GM19467 (cell line): ENCODE measurements around the gene DUSP21.
"Not testable (repeated sequence)": the region's sequence is repeated elsewhere in the genome, so short reads cannot be mapped to it uniquely, and the experiment has no call there.

Source experiments
- ATAC-seq: cut with Tn5 transposase; IDR thresholded peaks from one replicate; pipeline ENCODE4 v1.9.1; 2021; ENCODE audit warnings: mild to moderate bottlenecking, moderate library complexity; ENCODE audit not compliant: unreplicated experiment

DUSP21 gene

DNA sequence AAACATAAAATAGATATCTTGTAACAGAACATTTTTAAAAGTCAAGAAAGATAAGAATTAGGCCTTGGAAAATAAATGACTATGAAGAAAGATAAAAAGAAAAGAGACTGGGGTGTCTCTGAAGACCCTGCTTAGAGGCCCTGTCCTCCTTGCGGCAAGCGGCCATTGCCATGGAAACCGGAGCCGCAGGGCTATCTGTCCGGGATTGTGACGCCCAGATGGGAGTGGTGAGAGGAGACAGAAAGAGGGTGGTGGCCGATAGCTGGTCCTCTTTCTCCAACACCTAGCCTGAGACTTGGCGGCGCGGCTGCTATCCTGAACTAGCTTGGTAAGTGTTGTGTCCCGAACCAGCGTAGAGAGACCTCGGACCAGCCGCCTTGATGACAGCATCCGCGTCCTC is at the start of gene DUSP21:
DUSP21 (plus strand) TSS at position 269 of the 400 bp plus-strand sequence; CDS start at position 381, 112 bp downstream.
- no peak for ATAC-seq

DNA sequence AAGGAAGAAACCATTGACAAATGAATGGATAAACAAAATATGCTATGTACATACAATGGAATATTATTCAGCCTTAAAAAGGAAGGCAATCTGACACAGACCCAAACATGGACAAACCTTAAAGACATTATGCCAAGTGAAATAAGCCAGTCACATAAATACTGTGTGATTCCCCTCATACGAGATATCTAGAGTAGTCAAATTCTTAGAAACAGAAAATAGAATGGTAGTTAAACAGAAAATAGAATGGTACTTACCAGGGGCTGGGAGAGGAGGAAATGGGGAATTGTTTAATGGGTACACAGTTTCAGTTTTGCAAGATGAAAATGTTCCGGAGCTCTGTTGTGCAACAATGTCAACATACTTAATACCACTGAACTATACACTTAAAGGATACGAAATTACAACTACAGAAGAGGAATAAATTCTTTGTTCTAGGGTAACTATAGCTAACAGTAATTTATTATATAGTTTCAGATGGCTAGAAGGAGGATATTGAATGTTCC is 47.8 kb upstream of the DUSP21 start:
- no peak for ATAC-seq

DNA sequence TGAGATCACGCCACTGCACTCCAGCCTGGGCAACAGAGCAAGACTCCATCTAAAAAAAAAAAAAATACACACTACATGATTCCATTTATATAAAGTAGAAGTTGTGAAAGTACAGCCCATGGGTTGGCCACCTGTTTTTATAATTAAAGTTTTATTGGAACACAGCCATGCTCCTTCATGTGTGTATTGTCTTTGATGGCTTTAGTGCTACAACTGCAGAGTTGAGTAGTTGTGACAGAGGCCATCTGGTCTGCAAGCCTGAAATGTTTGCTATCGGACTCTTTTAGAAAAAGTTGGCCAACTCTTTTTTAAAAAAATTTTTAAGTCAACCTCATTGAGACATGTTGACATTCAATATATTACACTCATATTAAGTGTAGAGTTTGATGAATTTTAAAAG is 41.2 kb upstream of the DUSP21 start:
- ATAC-seq = no peak

DNA sequence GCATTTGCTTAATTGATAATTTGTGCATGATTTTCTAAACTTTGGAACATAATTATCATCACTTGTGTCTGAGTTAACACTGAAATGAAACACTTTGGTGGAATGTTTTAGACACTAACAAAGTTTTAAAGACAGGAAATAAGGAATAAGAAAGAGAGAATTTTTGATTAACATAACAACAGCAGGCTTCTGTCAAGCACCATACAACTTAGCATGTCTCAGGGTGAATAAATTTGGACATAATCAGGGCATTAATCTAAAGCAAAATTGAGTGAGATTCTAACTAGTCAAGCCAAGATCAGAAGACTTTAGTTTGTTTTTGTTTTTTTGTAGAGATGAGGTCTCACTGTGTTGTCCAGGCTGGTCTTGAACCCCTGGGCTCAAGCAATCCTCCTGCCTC is 28.1 kb upstream of the DUSP21 start:
- ATAC-seq = no peak

DNA sequence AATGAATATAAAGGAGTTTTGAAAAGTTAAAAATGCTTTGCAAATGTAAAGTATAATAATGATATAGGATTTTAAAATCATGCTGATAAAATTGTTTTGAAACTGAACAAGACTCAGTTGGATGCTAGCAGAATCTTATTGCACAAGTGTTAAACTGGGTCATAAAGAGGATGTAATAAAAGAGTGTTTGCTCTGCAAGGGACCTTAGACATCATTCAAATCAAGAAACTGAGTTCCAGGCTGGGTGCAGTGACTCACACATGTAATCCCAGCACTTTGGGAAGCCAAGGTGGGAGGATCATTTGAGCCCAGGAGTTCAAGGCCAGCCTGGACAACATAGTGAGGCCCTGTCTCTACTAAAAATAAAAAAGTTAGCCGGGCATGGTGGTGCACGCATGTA is 27.5 kb upstream of the DUSP21 start:
- ATAC-seq = no peak

DNA sequence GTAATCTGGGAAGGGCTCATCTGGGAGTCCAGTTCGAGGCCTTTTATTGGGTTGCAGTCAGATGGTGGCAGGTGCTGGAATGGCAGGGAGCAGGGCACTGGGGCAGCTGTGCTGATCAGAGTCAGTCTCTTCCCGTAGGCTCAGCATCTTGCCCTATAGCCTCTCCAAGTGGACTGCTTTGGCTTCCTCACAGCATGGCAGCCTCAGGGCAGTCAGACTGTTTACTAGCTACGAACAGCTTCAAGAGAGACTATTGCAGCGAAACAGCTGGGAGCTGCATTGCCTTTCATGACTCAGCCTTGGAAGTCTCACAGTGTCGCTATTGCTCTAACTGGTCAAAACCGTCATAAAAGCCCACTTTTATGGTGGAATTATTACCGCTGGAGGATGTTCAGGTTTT is 26.8 kb upstream of the DUSP21 start:
- ATAC-seq = no peak

DNA sequence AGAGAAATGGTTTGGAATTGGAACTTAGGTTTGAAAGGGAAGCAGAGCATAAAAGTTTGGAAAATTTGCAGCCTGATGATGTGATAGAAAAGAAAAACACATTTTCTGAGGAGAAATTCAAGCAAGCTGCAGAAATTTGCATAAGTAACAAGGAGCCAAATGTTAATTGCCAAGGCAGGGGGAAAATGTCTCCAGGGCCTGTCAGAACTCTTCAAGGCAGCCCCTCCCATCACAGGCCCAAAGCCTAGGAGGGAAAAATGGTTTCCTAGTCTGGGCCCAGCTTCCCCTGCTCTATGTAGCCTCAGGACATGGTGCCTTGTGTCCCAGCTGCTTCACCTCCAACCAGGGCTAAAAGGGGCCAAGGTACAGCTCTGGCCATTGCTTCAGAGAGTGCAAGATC is 21.2 kb upstream of the DUSP21 start:
- no peak for ATAC-seq

DNA sequence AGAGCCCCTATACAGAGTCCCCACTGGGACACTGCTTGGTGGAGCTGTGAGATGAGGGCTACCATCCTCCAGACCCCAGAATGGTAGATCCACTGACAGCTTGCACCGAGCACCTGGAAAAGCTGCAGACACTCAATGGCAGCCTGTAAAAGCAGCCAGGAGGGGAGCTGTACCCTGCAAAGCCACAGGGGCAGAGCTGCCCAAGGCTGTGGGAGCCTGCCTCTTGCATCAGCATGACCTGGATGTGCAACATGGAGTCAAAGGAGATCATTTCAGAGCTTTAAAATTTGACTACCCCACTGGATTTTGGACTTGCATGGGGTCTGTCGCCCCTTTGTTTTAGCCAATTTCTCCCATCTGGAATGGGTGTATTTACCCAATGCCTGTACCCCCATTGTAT is 20.6 kb upstream of the DUSP21 start:
- not testable (repeated sequence) for ATAC-seq

DNA sequence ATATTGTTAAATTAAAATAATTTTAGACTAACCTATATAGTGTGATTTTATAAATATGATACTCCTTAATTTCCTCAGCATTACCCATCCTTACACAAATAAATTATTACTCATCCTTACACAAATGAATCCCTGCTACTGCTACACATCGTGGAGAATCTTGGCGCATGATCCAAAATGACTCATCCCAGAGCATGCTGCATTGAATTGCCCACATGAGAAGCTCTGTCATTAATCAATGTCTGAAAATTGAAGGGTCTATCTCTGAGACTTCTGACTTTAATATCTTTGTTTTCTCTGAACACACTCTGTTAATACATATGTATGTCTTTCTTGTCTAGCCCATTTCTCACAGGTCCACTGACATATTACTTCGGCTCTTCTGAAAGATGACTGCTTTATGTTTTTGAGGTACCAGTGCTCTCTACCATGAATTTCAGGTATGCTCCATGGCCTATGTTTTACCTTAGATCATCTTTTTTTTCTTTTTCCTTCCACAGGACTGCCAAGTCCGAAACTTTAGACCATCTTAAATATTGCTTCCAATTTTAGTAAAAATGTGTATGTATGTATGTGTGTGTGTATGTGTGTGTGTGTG is 15.7 kb upstream of the DUSP21 start:
- no peak for ATAC-seq

DNA sequence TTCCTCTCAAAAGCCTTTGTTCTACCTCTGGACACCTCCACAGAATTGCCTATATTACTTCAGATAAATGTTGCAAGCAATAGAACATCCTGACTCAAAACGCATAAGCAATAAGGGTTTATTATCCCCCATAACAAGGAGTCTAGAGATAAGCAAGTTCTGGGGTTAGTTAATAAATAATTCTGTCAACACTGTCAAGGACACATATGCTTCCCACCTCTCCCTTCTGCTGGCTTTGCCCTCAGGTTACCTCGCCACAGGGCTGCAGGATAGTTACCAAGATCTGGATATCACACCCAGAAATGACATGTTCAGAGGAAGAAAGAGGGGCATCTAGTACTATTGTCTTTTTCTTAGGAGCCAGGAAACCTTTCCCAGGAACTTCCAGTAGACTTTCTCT is 14.0 kb upstream of the DUSP21 start:
- ATAC-seq = no peak

DNA sequence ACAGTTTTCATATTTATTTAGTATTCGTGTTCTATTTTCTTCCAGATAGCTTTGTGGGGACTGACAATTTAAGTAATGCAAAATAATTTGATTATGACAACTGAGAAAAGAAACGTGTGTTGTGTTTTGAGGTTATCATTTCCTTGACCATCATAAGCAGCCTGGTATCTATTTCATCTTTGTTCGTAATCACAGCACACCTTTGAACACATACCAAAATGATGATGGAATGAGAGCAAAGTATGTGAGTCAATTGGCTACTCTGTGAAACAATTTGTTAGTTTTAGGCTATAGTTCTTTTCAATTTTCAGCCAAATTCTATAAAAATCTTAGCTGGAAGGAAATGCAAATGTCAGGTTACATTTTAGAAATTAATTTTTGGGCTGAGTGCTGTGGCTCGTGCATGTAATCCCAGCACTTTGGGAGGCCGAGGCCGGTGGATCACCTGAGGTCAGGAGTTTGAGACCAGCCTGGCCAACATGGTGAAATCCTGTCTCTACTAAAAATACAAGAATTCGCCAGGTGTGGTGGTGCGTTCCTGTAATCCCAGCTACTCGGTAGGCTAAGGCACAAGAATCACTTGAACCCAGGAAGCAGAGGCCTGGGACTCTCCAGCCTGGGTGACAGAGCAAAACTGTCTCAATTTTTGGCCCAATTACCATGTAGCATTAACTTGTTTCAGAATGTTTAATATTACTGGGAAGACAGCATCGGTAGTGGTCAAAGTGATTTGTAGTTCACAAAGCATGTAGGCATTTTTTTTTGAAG is 1.1 kb upstream of the DUSP21 start:
- ATAC-seq = no peak

DNA sequence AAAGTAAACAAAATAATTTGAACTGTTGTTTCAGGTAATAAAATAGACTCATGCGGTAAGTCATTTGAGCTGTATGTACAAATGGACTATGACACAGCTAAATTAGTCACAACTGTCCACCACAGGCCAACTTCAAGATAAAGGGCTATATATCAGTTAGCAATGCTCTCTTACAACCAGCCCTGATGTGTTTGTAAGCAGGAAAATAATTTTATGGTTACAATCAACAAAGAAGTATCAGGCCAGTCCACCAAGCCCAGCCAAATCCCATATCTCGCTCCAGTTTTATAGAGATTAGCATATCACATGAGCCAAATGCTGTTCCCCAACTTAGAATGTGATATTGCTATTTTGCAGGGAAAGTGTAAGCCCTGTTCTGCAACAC is 511 bp upstream of the DUSP21 start:
- ATAC-seq = no peak

DNA sequence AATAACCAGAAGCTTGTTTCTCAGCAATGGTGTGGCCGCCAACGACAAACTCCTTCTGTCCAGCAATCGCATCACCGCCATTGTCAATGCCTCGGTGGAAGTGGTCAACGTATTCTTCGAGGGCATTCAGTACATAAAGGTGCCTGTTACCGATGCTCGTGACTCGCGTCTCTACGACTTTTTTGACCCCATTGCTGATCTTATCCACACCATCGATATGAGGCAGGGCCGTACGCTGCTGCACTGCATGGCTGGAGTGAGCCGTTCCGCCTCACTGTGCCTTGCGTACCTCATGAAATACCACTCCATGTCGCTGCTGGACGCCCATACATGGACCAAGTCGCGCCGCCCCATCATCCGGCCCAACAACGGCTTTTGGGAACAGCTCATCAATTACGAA is 383 bp downstream of the DUSP21 start:
- no peak for ATAC-seq

DNA sequence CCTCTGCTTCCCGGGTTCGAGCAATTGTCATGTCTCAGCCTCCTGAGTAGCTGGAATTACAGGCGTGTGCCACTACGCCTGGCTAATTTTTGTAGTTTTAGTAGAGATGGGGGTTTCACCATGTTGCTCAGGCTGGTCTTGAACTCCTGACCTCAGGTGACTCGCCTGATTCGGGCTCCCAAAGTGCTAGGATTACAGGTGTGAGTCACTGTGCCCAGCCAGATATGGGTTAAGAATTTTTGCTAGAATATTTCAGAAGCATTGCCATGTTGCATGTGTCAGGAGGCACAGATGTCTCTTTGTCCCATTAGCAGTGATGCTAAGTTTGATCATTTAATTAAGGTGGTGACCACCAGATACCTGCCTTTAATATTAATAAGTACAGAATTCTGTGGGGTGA is 7.1 kb downstream of the DUSP21 start:
- not testable (repeated sequence) for ATAC-seq

DNA sequence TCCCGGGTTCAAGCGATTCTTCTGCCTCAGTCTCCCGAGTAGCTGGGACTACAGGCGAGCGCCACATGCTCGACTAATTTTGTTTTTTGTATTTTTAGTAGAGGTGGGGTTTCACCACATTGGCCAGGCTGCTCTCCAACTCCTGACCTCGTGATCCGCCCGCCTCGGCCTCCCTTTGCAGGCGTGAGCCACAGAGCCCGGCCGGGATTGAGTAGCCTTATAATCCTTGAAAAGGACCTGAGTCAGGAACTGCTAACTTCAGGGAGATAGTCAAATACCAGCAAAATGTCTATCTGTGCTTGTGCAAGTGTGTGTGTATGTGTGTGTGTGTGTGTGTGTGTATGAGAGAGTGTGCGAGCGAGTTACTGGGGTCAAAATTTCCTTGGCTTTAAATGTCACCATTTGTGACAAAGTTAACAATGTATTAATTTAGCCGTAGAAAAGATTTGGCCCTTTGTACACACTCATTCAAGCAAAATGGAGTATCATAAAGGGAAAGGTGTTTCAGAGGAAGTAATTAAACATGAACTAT is 27.4 kb downstream of the DUSP21 start:
- ATAC-seq = no peak

DNA sequence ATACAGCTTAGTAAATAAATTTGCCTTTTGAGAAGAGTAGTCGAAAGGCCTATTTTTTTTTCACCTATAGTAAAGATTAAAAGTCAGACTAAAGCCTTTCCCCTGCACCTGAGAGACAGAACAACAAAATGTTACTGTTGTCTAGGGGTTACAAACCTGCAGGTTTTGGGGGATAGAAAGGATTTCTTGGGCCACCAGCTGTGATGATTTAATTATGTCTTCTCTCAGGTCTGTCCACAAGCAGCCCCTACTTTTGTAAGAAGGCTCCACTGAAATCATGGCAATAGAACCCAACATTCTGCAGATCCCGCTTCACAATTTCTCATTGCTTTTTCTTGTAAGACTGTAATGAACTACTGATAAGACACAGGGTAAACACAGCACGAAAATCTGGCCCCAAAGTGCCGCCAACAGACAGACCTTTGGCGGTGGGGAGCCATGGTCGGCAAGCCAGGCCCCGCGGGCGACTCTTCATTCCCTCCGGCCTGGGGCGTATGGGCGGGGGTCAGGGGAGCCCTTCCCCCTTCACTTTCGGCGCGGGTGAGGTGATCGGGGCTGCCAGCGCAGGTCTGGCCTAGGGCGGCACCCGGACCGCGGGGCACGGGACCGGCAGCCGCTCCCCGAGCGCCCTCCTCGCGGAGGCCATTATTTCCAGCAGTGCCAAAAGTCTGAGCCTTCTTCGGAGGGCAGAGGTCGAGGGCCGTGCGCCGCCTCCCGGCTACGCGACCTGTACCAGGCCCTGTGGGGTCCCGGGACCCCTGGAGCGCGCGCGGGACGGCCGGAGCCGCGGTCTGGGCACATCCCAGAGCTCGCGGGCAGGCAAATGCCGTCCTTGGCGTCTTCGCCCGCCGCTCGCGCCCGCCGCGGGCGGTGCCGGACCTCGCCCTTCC is 28.4 kb downstream of the DUSP21 start:
- ATAC-seq = peak; percentile 30

DNA sequence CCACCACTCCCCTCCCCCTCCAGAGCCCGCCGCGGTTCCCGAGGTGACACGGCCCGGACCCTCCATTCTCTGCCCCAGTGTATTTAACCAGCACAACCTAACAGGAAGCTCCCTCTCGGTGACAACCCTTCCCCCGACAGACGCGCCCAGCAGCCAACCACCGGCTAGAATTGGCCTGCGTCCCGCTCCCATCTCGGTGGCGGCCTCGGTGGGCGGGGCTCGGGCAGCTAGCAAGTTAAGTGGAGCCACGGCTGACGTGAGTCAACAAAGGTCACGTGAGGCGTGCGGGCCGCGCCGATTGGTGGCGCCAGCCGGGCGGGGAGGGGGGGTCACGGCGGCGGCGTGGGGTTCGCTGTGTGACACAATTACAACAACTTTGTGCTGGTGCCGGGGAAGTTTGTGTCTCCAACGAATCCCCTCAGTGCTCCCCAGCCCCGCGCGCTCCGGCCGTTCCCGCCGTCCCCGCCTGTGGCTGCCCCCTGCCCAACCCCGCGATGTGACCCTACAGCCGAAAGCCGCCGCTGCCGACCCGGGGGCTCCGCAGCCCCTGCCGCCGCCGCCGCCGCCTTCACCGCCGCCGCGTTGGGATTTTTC is 29.1 kb downstream of the DUSP21 start, which contains the start of gene KDM6A:
KDM6A (plus strand) TSS at position 368 of the 594 bp plus-strand sequence. CDS start 364 bp downstream, outside the sequence.
- peak; percentile 90 for ATAC-seq

DNA sequence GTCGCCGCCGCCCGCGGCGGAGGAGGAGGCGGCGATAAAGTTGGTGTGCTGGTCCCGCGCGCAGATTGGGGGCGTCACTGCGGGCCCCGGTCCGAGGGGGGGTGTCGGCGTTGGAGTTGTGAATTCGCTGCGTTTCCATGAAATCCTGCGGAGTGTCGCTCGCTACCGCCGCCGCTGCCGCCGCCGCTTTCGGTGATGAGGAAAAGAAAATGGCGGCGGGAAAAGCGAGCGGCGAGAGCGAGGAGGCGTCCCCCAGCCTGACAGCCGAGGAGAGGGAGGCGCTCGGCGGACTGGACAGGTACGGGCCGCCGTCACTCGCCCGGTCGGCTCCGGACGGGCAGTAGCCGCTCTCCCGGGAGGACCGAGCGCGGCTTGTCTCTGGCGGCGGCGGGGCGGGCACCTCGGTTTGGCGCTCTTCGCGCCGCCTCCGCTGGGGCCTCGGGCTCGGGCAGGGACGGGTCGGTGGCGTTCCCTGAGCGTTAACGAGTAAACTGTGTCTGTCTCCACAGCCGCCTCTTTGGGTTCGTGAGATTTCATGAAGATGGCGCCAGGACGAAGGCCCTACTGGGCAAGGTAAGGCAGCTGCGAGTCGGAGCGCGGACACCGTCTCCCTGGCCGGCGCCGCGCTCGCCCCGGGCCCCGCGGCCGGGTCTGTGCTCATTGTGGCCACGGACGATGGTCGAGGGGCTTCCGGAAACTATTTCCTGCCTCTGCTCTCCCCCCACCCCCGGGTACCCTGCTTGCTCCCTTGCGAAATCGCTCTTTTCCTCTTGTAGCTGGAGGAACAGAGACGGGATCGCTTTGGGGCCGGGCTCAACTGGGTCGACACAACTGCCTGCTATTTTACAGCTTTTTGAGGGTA is 29.8 kb downstream of the DUSP21 start:
- ATAC-seq = peak; percentile 4

DNA sequence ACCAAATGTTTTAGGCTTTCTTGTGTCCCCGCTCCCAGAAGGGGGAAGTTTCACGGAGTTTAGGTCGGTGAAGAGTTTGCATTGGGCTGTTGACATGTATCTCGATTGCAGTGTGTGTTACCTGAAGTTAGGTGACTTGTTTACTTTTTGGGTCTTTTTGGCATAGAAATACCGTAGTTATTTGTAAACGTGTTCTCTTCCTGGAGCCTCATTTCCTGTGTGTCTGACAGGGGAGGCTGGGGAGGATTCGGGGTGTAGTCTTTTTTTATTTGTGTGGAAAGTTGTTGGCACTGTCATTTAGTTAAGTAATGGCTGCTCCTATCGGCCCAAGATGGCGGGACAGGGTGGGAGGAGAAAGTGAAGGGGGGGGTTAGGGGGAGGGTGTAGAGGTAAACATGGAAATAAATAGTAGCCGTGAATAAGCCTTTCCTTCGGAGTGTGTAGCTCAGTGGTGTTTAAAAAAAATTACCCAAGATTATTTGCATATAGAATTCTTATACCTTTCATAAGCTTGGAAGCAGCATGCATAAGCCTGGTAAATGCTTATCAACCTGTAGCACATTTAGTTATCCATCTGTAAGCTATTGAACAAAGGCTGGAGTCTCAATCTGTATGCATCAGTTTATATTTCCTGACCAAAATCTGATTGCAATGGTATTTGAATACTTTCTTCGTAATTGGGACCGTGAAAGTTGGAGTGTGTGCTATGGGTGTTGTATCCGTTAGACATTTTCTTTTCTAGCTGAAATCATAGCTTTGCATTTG is 30.8 kb downstream of the DUSP21 start:
- ATAC-seq = no peak
